Liver (tissue), 9 donors: Measurements from ENCODE around the gene WDR7. TPM values are rescaled to one million over a fixed set of nuclear protein-coding genes. Genes with fewer than 3 reads are reported as not detected.

Experiments
- DNase-seq: peaks from one replicate; pipeline ENCODE4 v3.0.0-alpha.2; 2017; ENCODE audit warnings: low spot score
- H3K27ac ChIP-seq, 2 donors: one replicate each; pipeline ENCODE4 v1.7.0; 2013; ENCODE audit warnings: inconsistent platforms in 2 of 2, low read length in 2 of 2, control low read depth in 1 of 2, low read depth in 1 of 2, mild to moderate bottlenecking in 1 of 2
- H3K27me3 ChIP-seq, 4 donors: one replicate each; pipeline versions ENCODE4 v1.6.1 to v1.7.0; 2013; ENCODE audit warnings: low read length in 3 of 4, inconsistent platforms in 1 of 4, mild to moderate bottlenecking in 1 of 4, moderate library complexity in 1 of 4; ENCODE audit not compliant: control insufficient read depth in 4 of 4, insufficient read depth in 4 of 4
- H3K36me3 ChIP-seq, 4 donors: one replicate each; pipeline versions ENCODE4 v1.6.1 to v1.7.0; 2013; ENCODE audit warnings: low read length in 3 of 4, mild to moderate bottlenecking in 3 of 4, low read depth in 1 of 4, moderate library complexity in 1 of 4; ENCODE audit not compliant: control insufficient read depth in 4 of 4, insufficient read depth in 3 of 4
- H3K4me1 ChIP-seq, 4 donors: one replicate each; pipeline versions ENCODE4 v1.6.1 to v1.7.0; 2013; ENCODE audit warnings: low read length in 3 of 4, mild to moderate bottlenecking in 3 of 4, moderate library complexity in 1 of 4; ENCODE audit not compliant: control insufficient read depth in 4 of 4, insufficient read depth in 4 of 4
- H3K4me3 ChIP-seq, 3 donors: one replicate each; pipeline versions ENCODE4 v1.6.1 to v1.7.0; 2013; ENCODE audit warnings: low read length in 3 of 3, control low read depth in 1 of 3, low read depth in 1 of 3, mild to moderate bottlenecking in 1 of 3
- H3K9ac ChIP-seq, 2 donors: one replicate each; pipeline ENCODE4 v1.7.0; 2013; ENCODE audit warnings: low read length in 2 of 2, mild to moderate bottlenecking in 2 of 2, moderate library complexity in 2 of 2, control low read depth in 1 of 2, low read depth in 1 of 2
- H3K9me3 ChIP-seq, 4 donors: one replicate each; pipeline versions ENCODE4 v1.6.1 to v1.7.0; 2013; ENCODE audit warnings: low read length in 3 of 4; ENCODE audit not compliant: control insufficient read depth in 4 of 4
- EGR1 ChIP-seq, 2 donors: IDR thresholded peaks; 2 replicates each; pipeline ENCODE4 v1.6.1; 2016 to 2018; ENCODE audit warnings: antibody characterized with exemption in 2 of 2, low read depth in 2 of 2
- FOXA1 ChIP-seq: IDR thresholded peaks from 2 replicates; pipeline ENCODE4 v1.6.1; 2016; ENCODE audit warnings: antibody characterized with exemption
- FOXA2 ChIP-seq: IDR thresholded peaks from 2 replicates; pipeline ENCODE4 v1.6.1; 2016; ENCODE audit warnings: antibody characterized with exemption
- GABPA ChIP-seq, 2 donors: IDR thresholded peaks in 1 of 2; conservative IDR thresholded peaks in 1 of 2; 2 replicates each; pipeline ENCODE4 v1.6.1; 2016; ENCODE audit warnings: antibody characterized with exemption in 2 of 2, mild to moderate bottlenecking in 1 of 2, moderate library complexity in 1 of 2
- HNF4A ChIP-seq, 2 donors: conservative IDR thresholded peaks; 2 replicates each; pipeline ENCODE4 v1.6.1; 2016; ENCODE audit warnings: antibody characterized with exemption in 2 of 2, mild to moderate bottlenecking in 2 of 2
- HNF4G ChIP-seq: IDR thresholded peaks from 2 replicates; pipeline ENCODE4 v1.6.1; 2016; ENCODE audit warnings: antibody characterized with exemption
- JUND ChIP-seq, 2 donors: IDR thresholded peaks; 2 replicates each; pipeline ENCODE4 v1.6.1; 2016; ENCODE audit warnings: antibody characterized with exemption in 2 of 2
- NR2F2 ChIP-seq: IDR thresholded peaks from 2 replicates; pipeline ENCODE4 v1.6.1; 2016; ENCODE audit warnings: antibody characterized with exemption
- RAD21 ChIP-seq, 2 donors: IDR thresholded peaks; 2 replicates each; pipeline ENCODE4 v1.6.1; 2016; ENCODE audit warnings: antibody characterized with exemption in 2 of 2, mild to moderate bottlenecking in 2 of 2
- RXRA ChIP-seq, 2 donors: IDR thresholded peaks; 2 replicates each; pipeline ENCODE4 v1.6.1; 2017 to 2018; ENCODE audit warnings: antibody characterized with exemption in 2 of 2, mild to moderate bottlenecking in 1 of 2
- SP1 ChIP-seq: IDR thresholded peaks from 2 replicates; pipeline ENCODE4 v1.6.1; 2018; ENCODE audit warnings: antibody characterized with exemption, mild to moderate bottlenecking
- TAF1 ChIP-seq: conservative IDR thresholded peaks from 2 replicates; pipeline ENCODE4 v1.6.1; 2016; ENCODE audit warnings: antibody characterized with exemption, mild to moderate bottlenecking
- YY1 ChIP-seq: IDR thresholded peaks from 2 replicates; pipeline ENCODE4 v1.6.1; 2016; ENCODE audit warnings: antibody characterized with exemption, mild to moderate bottlenecking
- WGBS: extraction: QIAGEN DNeasy Blood & Tissue Kit; methylation state at CpG from one replicate; pipeline ENCODE4 v1.1.7; 2013; 5-methylcytosine and 5-hydroxymethylcytosine counted together
- polyA plus RNA-seq, 2 donors: library from polyadenylated mRNA; stranded (reverse) in 1 of 2; unstranded in 1 of 2; fragments of 200-250 nt in 1 of 2; fragments of >200 nt in 1 of 2; fragmentation: Nextera tagmentation in 1 of 2; extraction: Ambion mirVana in 1 of 2; gene quantifications; one replicate each; pipeline versions ENCODE4 v1.2.1 to v1.2.3, GENCODE V29; 2013 to 2015
- total RNA-seq, 2 donors: library from RNA; depleted of rRNA; stranded (reverse); fragments of >200 nt; gene quantifications; one replicate each; pipeline ENCODE4 v1.2.3, GENCODE V29; 2014
- TF ChIP-seq, protein P1 (sequence below): fragments of 150-350 bp; IDR thresholded peaks from 2 replicates; pipeline ENCODE4 v1.5.1; 2017; ENCODE audit warnings: improper control_type of control experiment, low read depth, low read length; ENCODE audit not compliant: missing input control
- TF ChIP-seq, protein P2 (sequence below): IDR thresholded peaks from 2 replicates; pipeline ENCODE4 v1.6.1; 2016; ENCODE audit warnings: antibody characterized with exemption, mild to moderate bottlenecking
- TF ChIP-seq, protein P3 (sequence below): IDR thresholded peaks from 2 replicates; pipeline ENCODE4 v1.6.1; 2016; ENCODE audit warnings: antibody characterized with exemption
- TF ChIP-seq, protein P4 (sequence below): IDR thresholded peaks from 2 replicates; pipeline ENCODE4 v1.6.1; 2016; ENCODE audit warnings: antibody characterized with exemption
- TF ChIP-seq, protein P5 (sequence below): IDR thresholded peaks from 2 replicates; pipeline ENCODE4 v1.6.1; 2016; ENCODE audit warnings: antibody characterized with exemption
- donor health status: healthy.
- donor health status: healthy.
- donor health status: healthy.
- donor health status: healthy.
- donor health status: healthy.

The WDR7 gene
- total and polyA plus RNA-seq, 4 donors = 4.5 to 26.6 (median 13.2) TPM

DNA sequence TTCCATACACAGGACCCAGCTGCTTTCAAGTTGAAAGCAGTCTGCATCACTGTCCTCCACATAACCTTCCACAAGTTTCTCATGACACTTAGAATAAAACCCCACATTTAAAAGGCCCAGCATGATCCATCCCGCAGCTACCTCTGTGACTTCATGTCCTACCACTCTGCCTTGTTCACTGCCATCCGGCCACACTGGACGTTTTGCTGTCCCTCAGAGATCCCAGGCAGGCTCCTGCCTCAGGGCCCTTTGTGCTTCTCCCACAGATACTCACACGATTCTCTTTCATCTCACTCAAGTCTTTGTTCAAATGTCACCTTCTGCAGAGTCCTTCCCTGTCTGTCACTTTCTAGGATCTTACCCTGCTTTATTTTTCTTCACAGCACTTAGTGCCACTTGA is 262.8 kb downstream of the WDR7 start:
- TF ChIP-seq, protein P1, sequence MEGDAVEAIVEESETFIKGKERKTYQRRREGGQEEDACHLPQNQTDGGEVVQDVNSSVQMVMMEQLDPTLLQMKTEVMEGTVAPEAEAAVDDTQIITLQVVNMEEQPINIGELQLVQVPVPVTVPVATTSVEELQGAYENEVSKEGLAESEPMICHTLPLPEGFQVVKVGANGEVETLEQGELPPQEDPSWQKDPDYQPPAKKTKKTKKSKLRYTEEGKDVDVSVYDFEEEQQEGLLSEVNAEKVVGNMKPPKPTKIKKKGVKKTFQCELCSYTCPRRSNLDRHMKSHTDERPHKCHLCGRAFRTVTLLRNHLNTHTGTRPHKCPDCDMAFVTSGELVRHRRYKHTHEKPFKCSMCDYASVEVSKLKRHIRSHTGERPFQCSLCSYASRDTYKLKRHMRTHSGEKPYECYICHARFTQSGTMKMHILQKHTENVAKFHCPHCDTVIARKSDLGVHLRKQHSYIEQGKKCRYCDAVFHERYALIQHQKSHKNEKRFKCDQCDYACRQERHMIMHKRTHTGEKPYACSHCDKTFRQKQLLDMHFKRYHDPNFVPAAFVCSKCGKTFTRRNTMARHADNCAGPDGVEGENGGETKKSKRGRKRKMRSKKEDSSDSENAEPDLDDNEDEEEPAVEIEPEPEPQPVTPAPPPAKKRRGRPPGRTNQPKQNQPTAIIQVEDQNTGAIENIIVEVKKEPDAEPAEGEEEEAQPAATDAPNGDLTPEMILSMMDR = no peak
- TF ChIP-seq, protein P2, sequence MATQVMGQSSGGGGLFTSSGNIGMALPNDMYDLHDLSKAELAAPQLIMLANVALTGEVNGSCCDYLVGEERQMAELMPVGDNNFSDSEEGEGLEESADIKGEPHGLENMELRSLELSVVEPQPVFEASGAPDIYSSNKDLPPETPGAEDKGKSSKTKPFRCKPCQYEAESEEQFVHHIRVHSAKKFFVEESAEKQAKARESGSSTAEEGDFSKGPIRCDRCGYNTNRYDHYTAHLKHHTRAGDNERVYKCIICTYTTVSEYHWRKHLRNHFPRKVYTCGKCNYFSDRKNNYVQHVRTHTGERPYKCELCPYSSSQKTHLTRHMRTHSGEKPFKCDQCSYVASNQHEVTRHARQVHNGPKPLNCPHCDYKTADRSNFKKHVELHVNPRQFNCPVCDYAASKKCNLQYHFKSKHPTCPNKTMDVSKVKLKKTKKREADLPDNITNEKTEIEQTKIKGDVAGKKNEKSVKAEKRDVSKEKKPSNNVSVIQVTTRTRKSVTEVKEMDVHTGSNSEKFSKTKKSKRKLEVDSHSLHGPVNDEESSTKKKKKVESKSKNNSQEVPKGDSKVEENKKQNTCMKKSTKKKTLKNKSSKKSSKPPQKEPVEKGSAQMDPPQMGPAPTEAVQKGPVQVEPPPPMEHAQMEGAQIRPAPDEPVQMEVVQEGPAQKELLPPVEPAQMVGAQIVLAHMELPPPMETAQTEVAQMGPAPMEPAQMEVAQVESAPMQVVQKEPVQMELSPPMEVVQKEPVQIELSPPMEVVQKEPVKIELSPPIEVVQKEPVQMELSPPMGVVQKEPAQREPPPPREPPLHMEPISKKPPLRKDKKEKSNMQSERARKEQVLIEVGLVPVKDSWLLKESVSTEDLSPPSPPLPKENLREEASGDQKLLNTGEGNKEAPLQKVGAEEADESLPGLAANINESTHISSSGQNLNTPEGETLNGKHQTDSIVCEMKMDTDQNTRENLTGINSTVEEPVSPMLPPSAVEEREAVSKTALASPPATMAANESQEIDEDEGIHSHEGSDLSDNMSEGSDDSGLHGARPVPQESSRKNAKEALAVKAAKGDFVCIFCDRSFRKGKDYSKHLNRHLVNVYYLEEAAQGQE = no peak
- no peak for TF ChIP-seq EGR1 (IDR thresholded peaks at IDR 0.05; ENCODE audit: low read depth in 2 of 2)
- TF ChIP-seq HNF4G = no peak
- no peak for TF ChIP-seq SP1
- no peak for TF ChIP-seq JUND (IDR thresholded peaks at IDR 0.05)
- TF ChIP-seq, protein P3, sequence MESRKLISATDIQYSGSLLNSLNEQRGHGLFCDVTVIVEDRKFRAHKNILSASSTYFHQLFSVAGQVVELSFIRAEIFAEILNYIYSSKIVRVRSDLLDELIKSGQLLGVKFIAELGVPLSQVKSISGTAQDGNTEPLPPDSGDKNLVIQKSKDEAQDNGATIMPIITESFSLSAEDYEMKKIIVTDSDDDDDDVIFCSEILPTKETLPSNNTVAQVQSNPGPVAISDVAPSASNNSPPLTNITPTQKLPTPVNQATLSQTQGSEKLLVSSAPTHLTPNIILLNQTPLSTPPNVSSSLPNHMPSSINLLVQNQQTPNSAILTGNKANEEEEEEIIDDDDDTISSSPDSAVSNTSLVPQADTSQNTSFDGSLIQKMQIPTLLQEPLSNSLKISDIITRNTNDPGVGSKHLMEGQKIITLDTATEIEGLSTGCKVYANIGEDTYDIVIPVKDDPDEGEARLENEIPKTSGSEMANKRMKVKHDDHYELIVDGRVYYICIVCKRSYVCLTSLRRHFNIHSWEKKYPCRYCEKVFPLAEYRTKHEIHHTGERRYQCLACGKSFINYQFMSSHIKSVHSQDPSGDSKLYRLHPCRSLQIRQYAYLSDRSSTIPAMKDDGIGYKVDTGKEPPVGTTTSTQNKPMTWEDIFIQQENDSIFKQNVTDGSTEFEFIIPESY = no peak
- no peak for TF ChIP-seq RXRA (IDR thresholded peaks at IDR 0.05)
- TF ChIP-seq NR2F2 = no peak
- no peak for TF ChIP-seq FOXA1
- no peak for TF ChIP-seq FOXA2
- no peak for TF ChIP-seq GABPA (IDR thresholded peaks at IDR 0.05 in 1 of 2, conservative IDR thresholded peaks at IDR 0.05 in 1 of 2)
- no peak for TF ChIP-seq HNF4A (conservative IDR thresholded peaks at IDR 0.05)
- TF ChIP-seq, protein P4, sequence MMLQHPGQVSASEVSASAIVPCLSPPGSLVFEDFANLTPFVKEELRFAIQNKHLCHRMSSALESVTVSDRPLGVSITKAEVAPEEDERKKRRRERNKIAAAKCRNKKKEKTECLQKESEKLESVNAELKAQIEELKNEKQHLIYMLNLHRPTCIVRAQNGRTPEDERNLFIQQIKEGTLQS = no peak
- TF ChIP-seq RAD21 (IDR thresholded peaks at IDR 0.05) = no peak
- TF ChIP-seq, protein P5, sequence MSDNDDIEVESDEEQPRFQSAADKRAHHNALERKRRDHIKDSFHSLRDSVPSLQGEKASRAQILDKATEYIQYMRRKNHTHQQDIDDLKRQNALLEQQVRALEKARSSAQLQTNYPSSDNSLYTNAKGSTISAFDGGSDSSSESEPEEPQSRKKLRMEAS = no peak
- TF ChIP-seq YY1 = no peak
- TF ChIP-seq TAF1 = no peak
- Histone ChIP-seq H3K4me1 (no peaks in the 10 kb centered on the region), H3K9ac (no peak overlapping the region), H3K27me3 (no peaks in the 10 kb centered on the region), H3K4me3 (no peak overlapping the region), H3K27ac (no peak overlapping the region), H3K9me3 (no peaks in the 10 kb centered on the region), H3K36me3 (no peaks in the 10 kb centered on the region)
- 94% methylated on average over 4 of the region's 4 CpGs for WGBS
- DNase-seq = no peak

DNA sequence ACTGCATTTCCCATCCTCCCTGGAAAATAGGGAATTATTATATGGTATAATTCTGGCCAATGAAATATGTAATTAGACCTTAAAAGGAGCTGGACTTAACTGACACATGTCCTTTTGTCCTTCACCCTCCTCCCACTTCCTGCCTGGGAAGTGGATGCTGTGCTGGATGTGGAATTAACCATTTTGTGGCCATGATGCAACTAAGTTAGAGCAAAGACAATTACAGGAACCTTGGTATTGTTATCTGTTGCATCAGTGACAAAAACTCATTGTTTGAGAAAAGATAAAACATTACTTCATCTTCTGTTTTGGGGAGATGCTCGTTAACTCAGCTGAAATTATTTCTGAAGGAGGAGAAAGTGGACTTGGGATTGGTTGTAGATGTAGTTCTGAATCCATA is 268.0 kb downstream of the WDR7 start:
- Histone ChIP-seq H3K4me3 (no peak overlapping the region), H3K27me3 (no peaks in the 10 kb centered on the region), H3K27ac (no peak overlapping the region), H3K4me1 (no peaks in the 10 kb centered on the region), H3K9ac (no peak overlapping the region), H3K9me3 (no peaks in the 10 kb centered on the region), H3K36me3 (no peaks in the 10 kb centered on the region)
- no peak for DNase-seq
- WGBS = 90% methylated on average over 1 of the region's 1 CpG
- TF ChIP-seq, protein P3 = no peak
- TF ChIP-seq, protein P4 = no peak
- TF ChIP-seq, protein P2 = no peak
- TF ChIP-seq YY1 (no peak), FOXA1 (no peak), NR2F2 (no peak), JUND (IDR thresholded peaks at IDR 0.05) (no peak), GABPA (IDR thresholded peaks at IDR 0.05 in 1 of 2, conservative IDR thresholded peaks at IDR 0.05 in 1 of 2) (no peak), EGR1 (IDR thresholded peaks at IDR 0.05; ENCODE audit: low read depth in 2 of 2) (no peak), RAD21 (IDR thresholded peaks at IDR 0.05) (no peak), SP1 (no peak), HNF4G (no peak)
